Tibial nerve (tissue), 4 donors: Measurements from ENCODE around the gene LBX2.

Experiments
- EP300 ChIP-seq, 2 donors: sonication (generic); formaldehyde crosslinking; IDR thresholded peaks; one replicate each; pipeline ENCODE4 v1.6.1; 2017; ENCODE audit warnings: antibody characterized with exemption in 2 of 2, mild to moderate bottlenecking in 1 of 2
- TF ChIP-seq, protein P1 (sequence below), 5 experiments: fragments of 200-600 bp in 3 of 5; fragments of 450-650 bp in 2 of 5; sonication (generic) in 3 of 5; IDR thresholded peaks; one replicate each; pipeline ENCODE4 v1.5.1; 2016 to 2019; ENCODE audit warnings: antibody characterized with exemption in 5 of 5, mild to moderate bottlenecking in 3 of 5, moderate library complexity in 2 of 5

DNA sequence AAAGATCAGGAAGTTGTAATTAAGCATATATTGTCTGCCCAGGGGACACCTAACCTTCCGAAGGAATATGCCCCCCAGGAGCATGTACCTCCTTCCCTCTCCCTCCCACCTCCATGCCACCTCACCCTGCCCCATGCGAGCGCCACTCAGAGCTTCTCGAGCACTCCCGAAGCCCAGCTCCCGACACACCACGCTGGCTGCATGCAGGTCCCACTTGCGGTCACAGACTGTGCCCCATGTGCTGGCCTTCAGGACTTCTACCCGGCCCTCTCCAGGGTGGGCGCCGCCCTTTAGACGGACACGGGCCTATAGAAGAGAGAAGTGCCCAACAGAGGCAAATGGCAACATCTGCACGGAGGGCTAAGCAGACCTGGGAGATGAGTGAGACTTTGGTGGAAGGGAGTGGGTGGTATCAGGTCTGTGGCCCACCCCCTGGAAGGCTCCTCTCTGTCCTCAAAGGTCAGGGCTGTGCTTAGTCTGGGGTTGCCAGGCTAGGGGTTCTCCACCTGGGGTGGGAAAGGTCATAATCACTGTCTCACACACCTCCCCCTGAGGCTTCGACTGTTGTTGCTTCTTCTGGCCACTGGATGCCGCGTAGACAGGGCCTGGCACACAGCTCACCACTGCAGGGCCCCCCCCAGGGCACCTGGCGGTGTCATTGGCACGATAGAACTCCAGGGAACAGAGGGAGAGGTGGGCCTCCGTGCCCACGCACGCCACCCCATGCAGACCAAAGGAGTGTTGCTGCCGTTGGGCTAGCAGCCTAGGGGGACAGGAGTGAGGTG is 37.0 kb upstream of the LBX2 start:
- TF ChIP-seq, protein P1, sequence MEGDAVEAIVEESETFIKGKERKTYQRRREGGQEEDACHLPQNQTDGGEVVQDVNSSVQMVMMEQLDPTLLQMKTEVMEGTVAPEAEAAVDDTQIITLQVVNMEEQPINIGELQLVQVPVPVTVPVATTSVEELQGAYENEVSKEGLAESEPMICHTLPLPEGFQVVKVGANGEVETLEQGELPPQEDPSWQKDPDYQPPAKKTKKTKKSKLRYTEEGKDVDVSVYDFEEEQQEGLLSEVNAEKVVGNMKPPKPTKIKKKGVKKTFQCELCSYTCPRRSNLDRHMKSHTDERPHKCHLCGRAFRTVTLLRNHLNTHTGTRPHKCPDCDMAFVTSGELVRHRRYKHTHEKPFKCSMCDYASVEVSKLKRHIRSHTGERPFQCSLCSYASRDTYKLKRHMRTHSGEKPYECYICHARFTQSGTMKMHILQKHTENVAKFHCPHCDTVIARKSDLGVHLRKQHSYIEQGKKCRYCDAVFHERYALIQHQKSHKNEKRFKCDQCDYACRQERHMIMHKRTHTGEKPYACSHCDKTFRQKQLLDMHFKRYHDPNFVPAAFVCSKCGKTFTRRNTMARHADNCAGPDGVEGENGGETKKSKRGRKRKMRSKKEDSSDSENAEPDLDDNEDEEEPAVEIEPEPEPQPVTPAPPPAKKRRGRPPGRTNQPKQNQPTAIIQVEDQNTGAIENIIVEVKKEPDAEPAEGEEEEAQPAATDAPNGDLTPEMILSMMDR (IDR thresholded peaks at IDR 0.05), result no peak
- TF ChIP-seq EP300 (IDR thresholded peaks at IDR 0.05), result no peak
